ENCODE measurements around the gene SPON2.

The SPON2 gene

DNA sequence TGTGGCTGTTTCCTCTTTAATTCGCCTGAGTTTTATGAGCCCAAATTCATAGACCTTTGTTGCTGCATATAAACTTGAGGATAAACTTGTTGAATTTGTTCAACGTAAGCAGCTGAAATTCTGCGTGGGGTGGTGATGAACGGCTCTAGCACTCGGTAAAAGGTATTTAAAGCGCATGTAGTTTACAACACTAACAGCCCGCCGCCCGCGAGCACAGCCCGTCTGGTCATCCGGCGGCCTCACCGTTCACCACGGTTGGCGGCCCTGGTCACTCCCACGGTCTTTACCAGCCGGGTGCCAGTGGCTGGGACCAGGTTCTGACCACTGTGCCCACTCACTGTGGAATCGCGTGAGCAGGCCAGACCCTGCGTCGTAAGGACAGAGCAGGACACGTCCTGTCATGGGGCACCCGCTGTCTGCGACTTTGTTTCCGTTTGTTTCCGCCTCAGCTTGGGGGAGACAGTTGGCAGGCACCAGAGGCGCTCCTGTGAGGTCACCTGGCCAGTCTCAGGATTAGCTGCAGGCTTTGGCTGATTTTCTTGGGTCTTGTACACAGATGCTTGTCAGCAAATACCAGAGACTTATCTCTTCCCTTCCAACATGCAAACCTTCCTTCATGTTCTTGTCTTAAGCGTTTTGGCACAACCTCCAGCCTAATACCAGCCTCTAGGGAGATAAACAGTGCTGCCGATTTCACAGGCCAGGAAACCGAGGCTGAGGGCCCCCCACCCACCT, 36.8 kb upstream of the SPON2 start:
- DNase-seq (ENCODE audit: low spot score), result no peak

GRCh38 chr4:1208266-1208961, 36.0 kb upstream of the SPON2 start:
- DNase-seq (ENCODE audit: low spot score), result no peak

DNA sequence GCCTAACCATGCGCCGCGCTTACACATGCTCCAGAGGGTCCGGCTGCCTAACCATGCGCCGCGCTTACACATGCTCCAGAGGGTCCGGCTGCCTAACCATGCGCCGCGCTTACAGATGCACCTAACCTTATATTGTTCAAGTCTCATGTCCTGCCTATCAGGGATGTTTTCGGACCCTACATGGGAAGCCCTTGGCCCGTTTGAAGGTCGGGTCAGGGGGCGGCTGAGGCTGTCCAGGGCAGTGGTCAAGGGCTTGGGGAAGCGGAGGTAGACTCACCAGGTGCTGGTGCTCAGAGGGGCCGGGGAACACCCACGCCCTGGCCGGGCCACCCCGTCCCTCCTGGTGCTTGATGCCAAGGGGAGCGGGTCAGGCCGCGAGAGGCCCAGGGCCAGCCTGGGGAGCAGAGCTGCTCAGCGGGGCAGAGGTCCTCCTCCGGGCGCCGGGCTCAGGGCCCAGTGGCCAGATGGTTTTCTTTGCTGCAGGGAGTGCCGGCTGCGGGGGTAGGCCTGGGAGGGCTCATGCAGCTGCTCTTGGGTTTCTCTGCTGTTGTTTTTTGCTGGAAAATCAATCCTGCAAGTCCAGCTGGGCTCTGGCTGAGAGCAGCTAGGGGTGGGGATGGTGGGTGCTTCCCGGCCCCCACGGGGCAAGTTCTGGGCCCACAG, 35.4 kb upstream of the SPON2 start:
- DNase-seq (ENCODE audit: low spot score), result no peak

DNA sequence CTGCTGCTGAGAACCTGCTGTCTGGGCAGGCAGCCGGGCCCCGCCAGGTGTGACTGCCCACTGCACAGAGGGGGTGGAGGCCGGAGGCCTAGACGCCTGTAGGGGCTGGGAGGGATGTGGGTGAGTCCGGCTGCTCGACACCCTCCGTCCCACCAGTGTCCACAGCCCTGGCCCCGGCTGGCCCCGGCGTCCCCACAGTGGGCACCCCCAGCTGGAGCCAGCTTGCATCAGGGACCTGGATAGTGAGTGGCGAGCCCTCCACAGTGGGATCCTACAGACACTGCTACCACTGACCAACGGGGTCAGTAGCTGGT, 34.7 kb upstream of the SPON2 start:
- no peak for DNase-seq (ENCODE audit: low spot score)

GRCh38 chr4:1206299-1207156, 34.1 kb upstream of the SPON2 start:
- no peak for DNase-seq (ENCODE audit: low spot score)

DNA sequence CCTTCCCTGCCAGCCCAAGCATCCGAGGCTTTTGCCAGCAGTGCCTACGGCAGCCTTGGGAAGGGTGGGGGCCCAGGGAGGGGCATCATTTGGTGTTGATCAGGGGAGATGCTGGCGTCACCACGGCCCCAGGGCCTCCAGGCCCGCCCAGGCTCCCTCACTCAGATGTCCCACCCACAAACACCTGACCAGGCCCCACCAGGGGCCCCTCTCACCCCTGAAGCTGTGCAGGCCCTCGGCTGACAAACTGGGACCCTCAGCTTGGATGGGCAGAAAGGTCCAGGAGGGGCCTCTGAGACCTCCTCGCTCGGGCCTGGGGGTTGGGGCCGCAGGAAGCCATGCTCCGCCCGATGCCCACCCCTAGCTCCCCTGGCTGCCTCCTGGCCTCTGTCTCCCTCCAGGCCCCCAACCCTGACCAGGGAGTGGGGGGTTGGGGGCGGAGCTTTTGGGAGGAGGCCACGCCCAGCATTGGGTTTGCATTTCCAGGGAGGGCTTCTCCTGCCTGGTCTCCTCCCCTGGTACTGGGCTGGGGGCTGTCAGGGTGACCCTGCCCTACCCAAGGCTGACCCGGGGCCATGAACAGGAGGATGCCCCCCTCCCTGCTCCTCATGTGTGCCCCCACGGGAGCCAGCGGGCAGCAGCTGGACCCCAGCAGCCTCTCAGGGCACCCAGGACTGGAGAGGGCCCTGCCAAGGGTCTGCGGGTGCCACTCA, 33.4 kb upstream of the SPON2 start:
- no peak for DNase-seq (ENCODE audit: low spot score)

- no peak for DNase-seq (ENCODE audit: low spot score)
These were observed 32.6 kb upstream of the SPON2 start for GRCh38 chr4:1204828-1205585.

- no peak for DNase-seq (ENCODE audit: low spot score)
These were observed 32.0 kb upstream of the SPON2 start for GRCh38 chr4:1204286-1204827.

GRCh38 chr4:1203026-1203616, 30.7 kb upstream of the SPON2 start:
- DNase-seq (ENCODE audit: low spot score), result no peak

GRCh38 chr4:1202526-1203011, 30.2 kb upstream of the SPON2 start:
- DNase-seq (ENCODE audit: low spot score), result no peak

- DNase-seq (ENCODE audit: low spot score), result no peak
These were observed 29.6 kb upstream of the SPON2 start for GRCh38 chr4:1201851-1202525.

- DNase-seq (ENCODE audit: low spot score), result no peak
These were observed 28.1 kb upstream of the SPON2 start for GRCh38 chr4:1200425-1201035.

GRCh38 chr4:1199556-1200331, 27.4 kb upstream of the SPON2 start:
- DNase-seq (ENCODE audit: low spot score), result no peak

DNA sequence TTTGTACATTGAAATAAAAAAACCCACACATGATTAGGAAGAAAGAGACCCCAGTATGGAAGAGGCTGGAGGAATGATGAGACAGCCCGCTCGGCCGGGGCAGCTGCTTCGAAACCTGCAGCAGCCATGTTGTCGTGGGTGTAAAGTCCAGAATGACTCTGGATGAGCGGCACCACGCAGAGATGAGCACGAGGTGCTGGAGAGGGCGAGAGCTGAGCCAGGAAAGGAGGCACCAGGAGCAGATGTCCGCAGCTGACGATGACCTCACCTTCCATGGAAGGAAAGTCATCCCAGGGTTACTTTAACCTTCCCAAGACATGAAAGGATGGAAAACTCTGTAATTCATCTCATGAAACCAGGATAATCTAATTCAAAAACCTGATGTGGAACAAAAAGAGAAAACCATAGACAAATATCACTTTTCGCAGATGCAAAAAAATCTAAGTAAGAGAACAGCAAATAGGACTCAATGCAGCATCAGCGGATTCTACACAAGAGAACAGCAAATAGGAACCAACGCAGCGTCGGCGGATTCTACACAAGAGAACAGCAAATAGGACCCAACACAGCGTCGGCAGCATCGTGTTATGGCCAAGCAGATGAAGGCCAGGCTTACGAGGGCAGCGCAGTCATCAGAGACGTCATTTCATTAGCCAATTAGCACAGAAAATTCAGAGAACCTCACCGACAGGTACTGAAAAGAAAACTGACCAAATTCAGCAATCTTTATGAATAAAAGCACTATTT, 25.9 kb upstream of the SPON2 start:
- DNase-seq (ENCODE audit: low spot score), result no peak

DNA sequence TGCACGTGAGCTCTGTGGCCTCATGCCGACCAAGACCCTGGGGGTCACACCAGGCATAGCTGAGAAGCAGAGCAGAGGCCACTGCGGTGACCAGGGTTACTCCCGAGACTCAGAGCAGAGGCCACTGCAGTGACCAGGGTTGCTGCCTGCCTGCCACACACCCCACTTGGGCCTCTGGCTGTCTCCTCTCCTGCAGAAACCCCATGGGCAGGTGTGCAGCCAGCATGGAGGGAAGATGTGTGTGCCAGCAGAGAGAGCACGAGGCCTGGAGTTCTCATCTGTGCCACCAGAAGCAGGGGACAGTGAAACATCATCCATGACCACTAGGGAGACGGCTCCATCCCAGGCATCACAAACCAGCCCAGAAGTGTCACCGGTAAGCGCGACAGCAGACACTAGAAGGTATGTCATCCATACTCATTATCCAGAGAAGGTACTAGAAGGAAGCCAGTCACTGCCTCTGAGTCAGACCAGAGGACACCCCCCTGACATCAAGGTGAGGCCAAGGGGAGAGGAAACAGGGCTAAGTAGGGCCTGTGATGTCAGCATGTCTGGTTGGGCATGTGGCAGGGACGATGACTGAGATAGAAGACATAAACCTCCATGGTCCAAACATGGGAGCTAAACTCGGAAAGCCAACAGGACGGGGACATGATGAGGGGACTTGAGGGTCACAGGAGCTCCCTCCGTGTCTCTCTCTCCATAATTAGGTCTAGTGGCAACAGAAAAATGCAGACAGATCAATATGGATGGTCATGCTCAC, 24.2 kb upstream of the SPON2 start:
- DNase-seq (ENCODE audit: low spot score), result no peak

GRCh38 chr4:1195891-1196401, 23.6 kb upstream of the SPON2 start:
- DNase-seq (ENCODE audit: low spot score), result no peak
